GM21576 (cell line): ENCODE results near the gene GLYATL1B.
A peak's percentile ranks its signal among the peaks of the same experiment; 100 is the strongest.
"Not testable (repeated sequence)": the region's sequence is repeated elsewhere in the genome, so short reads cannot be mapped to it uniquely, and the experiment has no call there.

Experiments used
- ATAC-seq: cut with Tn5 transposase; IDR thresholded peaks from one replicate; pipeline ENCODE4 v1.9.1; 2021; ENCODE audit warnings: mild to moderate bottlenecking, moderate library complexity; ENCODE audit not compliant: unreplicated experiment

The GLYATL1B gene, protein sequence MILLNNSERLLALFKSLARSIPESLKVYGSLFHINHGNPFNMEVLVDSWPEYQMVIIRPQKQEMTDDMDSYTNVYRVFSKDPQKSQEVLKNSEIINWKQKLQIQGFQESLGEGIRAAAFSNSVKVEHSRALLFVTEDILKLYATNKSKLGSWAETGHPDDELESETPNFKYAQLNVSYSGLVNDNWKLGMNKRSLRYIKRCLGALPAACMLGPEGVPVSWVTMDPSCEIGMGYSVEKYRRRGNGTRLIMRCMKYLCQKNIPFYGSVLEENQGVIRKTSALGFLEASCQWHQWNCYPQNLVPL

DNA sequence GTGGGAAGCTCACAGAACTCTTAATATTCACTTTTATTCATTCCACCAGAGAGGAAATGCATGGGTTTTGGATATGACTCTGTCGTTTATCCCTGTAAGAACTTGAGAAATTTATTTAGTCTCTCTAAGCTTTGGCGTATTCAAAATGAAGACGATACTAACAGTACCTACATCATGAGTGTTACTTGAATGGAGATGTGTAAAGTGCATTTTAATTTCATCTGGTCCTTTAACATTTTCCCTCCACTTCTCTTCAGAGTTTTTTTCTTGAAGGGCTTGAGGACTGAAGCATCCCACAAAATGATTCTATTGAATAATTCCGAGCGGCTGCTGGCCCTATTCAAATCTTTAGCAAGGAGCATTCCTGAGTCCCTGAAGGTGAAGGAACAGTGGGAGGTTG is at the start of gene GLYATL1B:
Gene GLYATL1B (plus strand): TSS at position 301 of the 400 bp plus-strand sequence. CDS start 0 bp downstream, at position 301.
- ATAC-seq, result not testable (repeated sequence)

DNA sequence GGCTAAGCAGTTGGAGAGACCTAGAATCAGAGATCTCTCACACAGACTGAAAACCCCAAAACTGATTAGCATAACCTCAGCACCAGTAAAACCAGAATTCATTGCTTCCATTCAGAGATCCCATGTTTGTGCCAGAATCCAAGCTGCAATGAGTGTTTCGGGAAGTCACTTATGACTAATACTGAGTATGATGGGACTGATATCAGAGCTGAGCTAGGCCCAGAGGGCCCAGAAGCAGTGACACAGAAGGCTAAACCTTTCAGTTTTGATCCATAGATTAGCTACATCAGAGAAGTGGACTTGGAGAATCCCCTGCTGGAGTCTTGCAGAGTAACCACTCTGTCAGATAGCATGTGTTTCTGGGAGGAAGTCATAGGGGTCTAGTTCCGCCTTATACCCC is 49.6 kb upstream of the GLYATL1B start:
- ATAC-seq, result not testable (repeated sequence)

DNA sequence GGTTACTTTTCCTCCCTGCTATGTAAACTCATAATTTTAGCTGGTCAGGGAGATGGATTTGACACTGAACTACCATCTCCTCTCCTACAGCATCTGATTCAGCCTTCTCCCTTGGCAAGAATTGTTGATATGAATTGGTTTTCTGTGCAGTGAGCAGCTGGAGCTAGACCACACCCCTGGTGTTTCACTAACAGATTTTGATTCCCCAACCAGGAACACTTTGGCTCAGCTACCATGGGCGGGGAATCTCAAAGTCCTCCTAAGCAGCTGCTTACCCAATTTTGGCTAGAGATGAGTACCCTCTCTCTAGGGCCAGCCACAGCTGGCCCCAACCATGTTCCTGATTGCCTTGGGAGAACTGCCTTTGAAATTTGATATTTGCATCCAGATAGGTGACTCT is 48.7 kb upstream of the GLYATL1B start:
- ATAC-seq, result not testable (repeated sequence)

DNA sequence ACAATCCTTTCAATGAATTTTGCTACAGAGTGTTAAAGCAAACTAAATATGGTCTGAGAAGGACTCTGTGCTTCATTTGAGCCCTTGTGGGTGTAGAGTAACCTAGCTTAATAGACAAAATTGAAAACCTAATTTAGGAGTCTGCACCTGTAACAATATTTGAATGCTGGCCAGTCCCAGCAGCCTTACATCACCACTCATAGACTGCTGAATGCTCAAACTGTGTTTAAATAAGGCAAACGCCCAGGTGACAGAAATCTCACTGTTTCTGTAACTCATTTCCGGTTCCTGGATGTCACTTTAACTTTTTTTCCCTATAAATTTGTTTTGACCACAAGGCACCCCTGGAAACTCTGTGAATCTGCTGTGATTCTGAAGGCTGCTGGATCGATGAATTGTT is 45.5 kb upstream of the GLYATL1B start:
- ATAC-seq, result no peak

DNA sequence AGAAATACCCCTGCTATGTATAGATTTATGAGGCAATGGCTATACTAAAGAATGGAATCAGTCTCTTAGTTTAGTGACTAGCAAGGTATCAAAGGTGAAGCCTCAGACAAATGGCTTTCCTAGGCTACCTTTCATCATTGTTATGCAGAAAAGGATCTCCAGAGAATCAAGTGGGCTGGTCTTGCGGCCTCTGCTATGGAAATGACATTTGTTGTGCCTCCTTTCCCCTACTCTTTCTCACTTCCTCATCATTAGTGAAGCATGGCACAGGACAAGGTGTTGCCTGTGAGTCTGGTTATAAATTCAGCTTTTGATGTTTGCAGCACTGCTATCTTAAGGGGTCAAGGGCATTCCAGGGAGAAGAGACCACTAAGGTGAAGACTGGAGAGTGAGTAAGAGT is 34.7 kb upstream of the GLYATL1B start:
- peak; percentile 73 for ATAC-seq

DNA sequence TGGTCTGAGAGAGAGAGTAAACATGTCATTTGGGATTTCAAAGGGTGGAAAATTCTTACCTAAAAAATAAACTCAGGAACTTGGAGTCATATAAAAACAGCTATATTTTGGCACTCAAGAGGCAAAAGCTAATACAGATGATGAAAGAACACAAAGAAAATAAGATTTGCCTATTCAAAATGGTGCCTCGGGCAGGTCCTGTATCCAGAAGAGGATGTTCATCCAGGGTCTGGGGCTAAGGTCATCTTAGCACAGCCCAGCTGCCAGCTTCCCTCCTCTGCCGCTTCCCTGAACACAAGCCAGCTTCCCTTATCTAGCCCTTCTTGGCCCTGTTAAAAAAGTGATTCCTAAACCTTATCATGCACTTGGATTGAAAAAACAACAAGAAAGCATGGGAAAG is 33.8 kb upstream of the GLYATL1B start:
- not testable (repeated sequence) for ATAC-seq

DNA sequence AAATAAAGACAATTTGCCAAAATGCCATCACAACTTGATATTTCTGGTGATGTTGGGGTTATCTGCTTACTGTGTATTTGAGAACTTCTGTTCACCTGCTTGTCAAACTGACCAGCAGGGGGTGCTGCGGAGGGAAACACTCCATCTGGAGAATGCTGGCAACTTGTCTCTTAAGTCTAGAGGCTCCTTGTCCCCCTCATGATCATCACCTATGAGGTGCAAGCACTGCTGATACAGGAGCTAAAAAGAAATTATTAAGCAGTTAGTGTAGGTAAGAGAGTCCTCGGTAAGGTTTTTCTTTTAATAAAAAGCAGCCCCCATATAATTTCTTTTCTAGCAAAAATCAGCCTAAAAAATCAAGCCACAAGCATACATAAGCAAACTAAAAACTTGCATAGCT is 32.7 kb upstream of the GLYATL1B start:
- ATAC-seq, result no peak

DNA sequence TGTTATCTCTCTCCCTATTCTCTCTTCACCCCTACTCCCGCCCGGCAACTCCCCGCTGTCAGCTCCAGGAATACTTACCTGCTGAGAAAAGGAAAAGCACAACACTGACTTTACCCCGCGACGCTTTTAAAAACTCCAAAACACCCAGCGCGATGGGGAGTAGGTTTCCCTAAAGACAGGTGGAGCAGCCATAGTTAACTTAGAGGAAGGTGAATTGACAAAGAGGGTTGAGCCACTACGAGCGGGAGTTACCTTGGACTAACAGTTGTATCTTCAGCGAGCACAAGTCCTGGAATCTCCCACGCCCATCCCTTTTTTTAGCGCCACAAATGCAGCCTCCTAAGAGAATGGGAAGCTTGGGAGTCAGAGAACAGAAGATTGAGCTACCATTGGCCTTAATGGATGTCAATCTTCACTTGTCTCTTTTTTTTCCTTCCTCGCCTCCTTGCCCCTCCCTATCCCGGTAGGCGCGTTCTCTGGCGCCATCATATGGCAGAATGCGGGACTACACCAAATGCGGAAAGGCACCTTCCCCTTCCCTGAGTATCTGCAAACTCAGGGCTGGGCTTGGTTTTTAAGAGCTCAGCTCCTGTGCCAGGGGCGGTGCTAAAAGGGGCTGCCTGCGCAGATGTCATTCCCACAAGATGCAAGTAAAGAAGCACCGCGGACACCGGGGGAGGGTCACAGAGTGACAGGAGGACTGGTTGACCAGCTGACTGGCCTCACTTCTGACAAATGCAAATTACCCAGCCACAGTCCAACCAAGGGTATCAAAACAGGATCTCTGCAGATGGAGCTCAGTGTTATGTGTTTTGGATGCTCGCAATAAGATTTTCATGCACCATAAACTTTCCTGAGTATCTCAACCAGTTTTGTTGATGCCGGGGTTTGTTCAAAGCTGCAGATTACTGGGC is 27.7 kb upstream of the GLYATL1B start:
- peak; percentile 87 for ATAC-seq

DNA sequence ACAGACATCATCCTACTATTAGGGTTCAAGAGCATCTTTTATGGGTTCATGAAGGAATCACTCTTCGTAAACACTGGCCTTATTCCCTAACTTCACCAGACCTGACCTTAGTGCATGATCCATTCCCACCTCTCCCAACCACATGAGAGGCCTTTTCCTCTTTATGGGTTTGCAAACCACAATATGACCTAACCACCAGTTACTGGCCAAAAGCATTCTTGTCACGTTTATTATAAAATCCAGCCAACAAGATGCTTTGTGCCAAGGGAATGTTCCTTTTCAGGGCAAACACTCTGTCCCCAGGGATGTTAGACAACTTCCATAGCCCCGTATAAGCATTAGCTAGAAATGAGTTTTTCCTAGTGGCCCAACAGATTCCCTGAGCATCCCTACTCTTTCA is 26.0 kb upstream of the GLYATL1B start:
- ATAC-seq, result not testable (repeated sequence)

DNA sequence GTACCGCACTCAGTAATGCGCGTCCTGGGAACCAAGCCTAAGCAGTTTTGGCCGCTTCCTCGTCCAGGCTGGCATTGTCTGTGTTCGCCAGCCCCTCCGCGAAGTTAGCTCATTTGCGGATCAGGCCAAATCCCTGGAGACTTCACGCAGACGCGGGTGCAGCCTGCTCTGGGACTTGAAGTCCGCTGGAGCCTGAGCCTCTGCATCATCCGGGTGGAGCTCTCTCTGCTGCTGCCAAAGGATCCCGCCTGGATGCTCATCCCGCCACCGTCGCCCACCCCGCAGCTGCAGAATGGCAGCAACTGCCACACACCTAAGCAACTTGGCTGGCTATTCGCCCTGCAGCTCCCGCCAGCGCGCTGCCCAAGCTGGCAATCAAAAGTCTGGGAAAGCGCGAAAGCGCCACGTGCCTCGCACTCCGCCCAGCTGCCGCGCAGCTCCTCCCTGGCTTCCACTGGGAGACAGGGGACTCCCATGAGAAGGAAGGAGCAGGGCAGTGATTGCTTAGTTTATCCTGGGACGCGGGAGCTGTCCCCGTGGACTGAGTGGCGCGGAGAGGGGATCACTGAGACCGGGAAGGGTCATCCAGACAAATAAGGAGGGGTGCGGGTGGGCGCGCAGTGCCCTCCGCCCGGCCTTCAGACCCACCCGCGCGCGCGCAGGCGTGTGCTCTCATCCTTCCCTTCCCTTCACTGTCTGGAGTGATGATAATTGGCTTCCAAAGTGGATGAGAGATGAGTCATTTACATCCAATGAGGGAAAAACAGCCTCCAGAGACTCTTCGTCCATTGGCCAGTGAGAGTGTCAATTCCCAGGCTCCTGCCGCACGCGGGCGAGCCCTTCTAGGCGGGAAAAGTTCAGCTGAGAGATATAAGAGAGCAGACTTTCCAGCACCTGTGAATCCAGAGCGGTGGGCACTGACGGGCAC is 23.2 kb upstream of the GLYATL1B start:
- ATAC-seq, result no peak

DNA sequence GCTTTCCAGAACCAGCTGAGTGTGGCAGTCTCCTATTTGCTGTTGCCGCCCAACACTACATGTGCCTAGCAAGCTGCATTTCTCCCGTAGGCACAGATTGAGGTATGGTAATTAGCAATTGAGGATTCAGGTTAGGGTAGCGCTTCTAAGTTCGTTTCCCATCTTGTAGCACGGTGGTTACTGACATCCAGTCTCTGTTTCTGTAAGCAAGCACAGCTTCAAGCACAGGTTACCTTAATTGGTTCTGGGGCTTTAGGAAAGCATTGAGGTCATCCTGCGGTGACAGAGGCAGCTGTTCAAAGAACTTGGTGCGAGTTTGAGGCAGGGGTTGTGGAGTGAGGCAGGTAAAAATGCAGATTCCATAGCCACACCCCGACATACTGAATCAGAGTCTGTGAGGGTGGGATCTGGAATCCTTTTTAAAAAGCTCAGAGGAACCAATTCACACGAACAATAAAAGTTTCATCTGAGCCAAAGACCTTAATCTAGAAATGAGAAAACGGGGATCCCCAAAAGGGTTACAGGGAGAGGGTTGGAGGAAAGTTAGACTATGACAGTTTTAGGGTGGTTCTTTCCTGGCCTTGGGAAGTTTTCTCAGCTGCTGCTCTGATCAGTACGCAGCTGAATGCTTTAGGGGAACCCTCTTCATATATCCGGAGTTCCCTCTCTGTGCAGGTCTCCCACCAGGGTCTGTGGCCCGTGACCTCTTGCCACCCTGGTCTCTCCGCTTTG is 21.9 kb upstream of the GLYATL1B start:
- peak; percentile 51 for ATAC-seq

DNA sequence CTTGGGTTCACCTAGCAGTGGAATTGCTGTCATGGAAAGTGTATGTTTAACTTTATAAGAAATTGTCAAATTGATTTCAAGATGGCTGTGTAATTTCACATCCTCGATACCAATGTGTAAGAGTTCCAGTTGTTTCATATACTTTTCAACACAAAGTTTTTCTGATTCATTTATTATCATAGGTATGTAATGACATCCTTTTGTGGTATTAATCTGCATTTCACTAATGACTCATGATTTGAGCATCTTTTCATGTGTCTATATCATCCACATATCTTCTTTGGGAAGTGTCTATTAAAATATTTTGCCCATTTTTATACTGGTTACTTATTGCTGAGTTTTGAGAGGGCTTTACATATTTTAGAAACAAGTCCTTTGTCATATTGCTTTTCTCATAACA is 17.0 kb upstream of the GLYATL1B start:
- no peak for ATAC-seq

DNA sequence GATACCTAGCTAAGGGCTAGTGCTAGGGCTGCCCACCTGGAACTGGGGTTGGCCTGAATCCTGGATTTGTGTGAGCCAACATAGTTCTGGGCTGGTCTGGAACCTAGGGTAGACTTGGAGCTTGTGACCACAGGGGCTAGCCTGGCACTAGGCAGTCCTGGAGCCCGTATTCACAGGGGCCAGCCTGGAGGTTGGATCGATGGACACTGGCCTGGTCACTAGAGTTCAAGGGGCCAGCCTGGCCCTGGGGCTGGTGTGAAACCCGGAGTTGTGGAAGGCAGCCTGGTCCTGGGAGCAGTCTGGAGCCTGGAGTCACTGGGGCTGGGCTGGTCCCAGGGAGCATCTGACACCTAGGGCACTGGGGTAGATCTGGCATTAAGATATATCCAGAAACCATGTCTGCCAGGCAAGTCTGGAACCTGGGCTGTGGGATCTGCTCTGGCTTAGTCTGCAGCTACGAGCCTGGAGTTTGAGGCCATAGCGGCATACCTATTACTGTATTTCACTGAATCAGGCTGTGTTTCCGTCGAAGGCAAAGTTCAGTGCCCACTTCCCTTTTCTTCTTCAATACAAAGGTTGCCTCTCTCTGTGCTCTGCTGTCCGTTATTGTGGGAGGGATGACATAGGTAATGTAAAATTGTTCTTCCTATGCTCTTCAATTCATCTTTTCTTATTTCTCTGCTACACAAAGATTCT is 9.1 kb upstream of the GLYATL1B start:
- ATAC-seq, result peak; percentile 95

DNA sequence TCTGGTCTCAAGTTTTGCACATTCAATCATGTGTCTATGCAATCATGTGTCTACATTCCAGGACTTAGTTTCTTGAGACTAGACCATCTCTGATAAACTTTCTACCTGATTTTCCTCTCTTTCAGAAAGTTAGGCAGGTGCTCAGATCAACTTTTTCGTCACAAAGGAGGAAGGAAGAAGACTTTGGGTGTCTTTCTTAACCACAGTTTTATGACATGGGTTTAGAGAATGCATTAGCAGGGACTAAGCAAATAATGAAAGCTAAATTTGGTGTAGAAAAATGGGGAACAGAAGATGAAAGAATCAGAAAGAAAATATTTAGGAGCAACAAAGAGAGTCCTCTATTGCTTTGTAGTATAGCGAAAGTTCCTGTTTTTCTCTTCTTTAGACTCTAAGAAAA is 7.7 kb upstream of the GLYATL1B start:
- ATAC-seq, result no peak

DNA sequence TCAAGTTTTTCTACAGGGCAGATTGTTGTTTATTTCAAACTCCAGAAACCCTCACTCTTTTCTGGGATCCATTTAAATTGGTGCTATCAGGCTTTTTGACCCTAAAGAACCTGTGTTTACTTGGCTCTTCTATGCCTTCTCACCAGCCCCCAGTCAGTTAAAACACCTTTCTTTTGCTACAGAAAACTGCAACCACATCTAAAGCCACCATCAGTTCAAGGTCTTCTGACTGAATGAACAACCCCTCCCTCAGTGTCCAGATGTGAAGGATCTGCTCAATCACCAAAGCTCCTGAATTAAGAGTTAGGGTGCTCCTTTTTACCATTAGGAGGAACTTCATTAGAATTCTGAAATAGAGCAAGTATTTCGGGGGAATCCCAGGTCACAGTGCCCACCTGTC is 7.0 kb upstream of the GLYATL1B start:
- no peak for ATAC-seq

DNA sequence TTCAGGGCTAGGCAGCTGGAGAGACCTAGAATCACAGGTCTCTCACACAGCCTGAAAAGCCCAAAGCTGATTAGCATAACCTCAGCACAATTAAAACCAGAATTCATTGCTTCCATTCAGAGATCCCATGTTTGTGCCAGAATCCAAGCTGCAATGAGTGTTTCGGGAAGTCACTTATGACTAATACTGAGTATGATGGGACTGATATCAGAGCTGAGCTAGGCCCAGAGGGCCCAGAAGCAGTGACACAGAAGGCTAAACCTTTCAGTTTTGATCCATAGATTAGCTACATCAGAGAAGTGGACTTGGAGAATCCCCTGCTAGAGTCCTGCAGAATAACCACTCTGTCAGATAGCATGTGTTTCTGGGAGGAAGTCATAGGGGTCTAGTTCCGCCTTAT is 5.7 kb upstream of the GLYATL1B start:
- not testable (repeated sequence) for ATAC-seq

DNA sequence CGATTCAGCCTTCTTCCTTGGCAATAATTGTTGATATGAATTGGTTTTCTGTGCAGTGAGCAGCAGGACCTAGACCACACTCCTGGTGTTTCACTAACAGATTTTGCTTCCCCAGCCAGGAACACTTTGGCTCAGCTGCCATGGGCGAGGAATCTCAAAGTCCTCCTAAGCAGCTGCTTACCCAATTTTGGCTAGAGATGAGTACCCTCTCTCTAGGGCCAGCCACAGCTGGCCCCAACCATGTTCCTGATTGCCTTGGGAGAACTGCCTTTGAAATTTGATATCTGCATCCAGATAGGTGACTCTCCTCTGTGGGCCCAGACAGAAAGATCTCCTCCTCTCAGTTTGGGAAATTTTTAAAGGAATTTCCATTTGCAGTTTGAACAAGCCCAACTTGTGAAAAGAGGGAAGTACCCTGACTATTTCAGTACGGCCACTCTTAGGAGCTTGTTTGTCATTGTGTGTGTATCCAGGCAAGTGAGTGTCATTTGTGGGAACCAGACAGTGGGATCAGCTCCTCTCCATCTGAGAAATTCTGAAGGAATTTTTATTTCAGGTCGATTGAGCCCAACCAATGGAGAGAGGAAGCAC is 4.6 kb upstream of the GLYATL1B start:
- not testable (repeated sequence) for ATAC-seq

DNA sequence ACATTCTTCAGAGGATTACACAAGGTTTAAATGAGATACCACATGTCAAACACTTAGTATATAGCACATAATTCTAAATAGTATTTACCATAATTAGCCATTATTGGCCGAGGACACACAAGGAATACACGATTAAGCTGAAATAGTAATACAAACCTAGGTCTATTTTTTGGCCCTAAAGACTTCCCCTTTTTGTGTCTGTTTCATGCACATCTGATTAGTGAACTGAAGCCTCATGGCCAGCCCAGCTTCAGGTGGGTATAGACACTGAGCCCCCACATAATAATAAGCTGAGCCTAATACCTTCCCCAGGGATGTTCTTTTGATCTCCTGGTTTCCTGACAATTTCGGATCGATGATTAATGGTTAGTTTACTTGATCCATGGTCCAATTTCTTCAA is 2.1 kb downstream of the GLYATL1B start:
- ATAC-seq, result no peak

DNA sequence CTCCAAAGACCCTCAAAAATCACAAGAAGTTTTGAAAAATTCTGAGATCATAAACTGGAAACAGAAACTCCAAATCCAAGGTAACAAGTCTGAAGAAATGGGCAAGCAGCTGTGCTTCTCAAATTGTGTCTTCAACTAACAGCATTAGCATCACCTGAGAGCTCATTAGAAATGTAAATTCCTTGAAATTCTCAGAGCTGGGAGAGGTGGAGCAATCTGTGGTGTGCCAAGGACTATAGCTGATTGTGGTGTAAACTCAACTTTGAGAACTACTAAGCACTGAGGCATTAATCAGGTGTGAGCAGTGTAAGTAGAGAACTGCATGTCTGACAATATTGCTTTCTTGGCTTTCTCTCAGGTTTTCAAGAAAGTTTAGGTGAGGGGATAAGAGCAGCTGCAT is 7.5 kb downstream of the GLYATL1B start:
- not testable (repeated sequence) for ATAC-seq
